Astrocyte (in vitro differentiated cells and primary cell): ENCODE results near the gene B4GALNT3. TPM values are rescaled to one million over a fixed set of nuclear protein-coding genes. Genes with fewer than 3 reads are reported as not detected.

Experiments used
- DNase-seq: peaks from one replicate; pipeline ENCODE4 v3.0.0-alpha.2; 2010; ENCODE audit warnings: low read depth
- FAIRE-seq: peaks from 2 replicates; lab custom pipeline; 2011; peaks lifted over from hg19 to GRCh38; lab: Jason Lieb, UNC
- H2AFZ ChIP-seq: 2 replicates; pipeline ENCODE4 v1.6.0; 2012; ENCODE audit warnings: low read depth, low read length, inconsistent platforms
- H3K27ac ChIP-seq: 2 replicates; pipeline ENCODE4 v1.5.1; 2011; ENCODE audit warnings: low read depth, low read length, inconsistent platforms
- H3K27me3 ChIP-seq: 2 replicates; pipeline ENCODE4 v1.6.0; 2011; ENCODE audit warnings: low read length, inconsistent platforms; ENCODE audit not compliant: insufficient read depth
- H3K36me3 ChIP-seq: 2 replicates; pipeline ENCODE4 v1.5.1; 2011; ENCODE audit warnings: low read length, inconsistent platforms; ENCODE audit not compliant: insufficient read depth
- H3K4me1 ChIP-seq: 2 replicates; pipeline ENCODE4 v1.5.1; 2011; ENCODE audit warnings: low read length, inconsistent platforms; ENCODE audit not compliant: insufficient read depth
- H3K4me2 ChIP-seq: 2 replicates; pipeline ENCODE4 v1.6.0; 2012; ENCODE audit warnings: low read length, inconsistent platforms
- H3K4me3 ChIP-seq: 2 replicates; pipeline ENCODE4 v1.5.1; 2011; ENCODE audit warnings: low read depth, mild to moderate bottlenecking, low read length, inconsistent platforms; ENCODE audit not compliant: insufficient read depth
- H3K79me2 ChIP-seq: 2 replicates; pipeline ENCODE4 v1.6.0; 2012; ENCODE audit warnings: mild to moderate bottlenecking, low read length, inconsistent platforms; ENCODE audit not compliant: insufficient read depth
- H3K9ac ChIP-seq: 2 replicates; pipeline ENCODE4 v1.6.0; 2012; ENCODE audit warnings: mild to moderate bottlenecking, low read length, inconsistent platforms
- H3K9me3 ChIP-seq: 2 replicates; pipeline ENCODE4 v1.5.1; 2012; ENCODE audit warnings: low read depth, mild to moderate bottlenecking, low read length, inconsistent platforms; ENCODE audit not compliant: insufficient read depth
- H4K20me1 ChIP-seq: 2 replicates; pipeline ENCODE4 v1.6.0; 2012; ENCODE audit warnings: low read length, inconsistent platforms; ENCODE audit not compliant: insufficient read depth
- H3K27ac Mint-ChIP-seq: one replicate; pipeline ENCODE4 v1.8.0; 2021; ENCODE audit warnings: mild to moderate bottlenecking, mixed read lengths; ENCODE audit not compliant: unreplicated experiment
- H3K27me3 Mint-ChIP-seq: one replicate; pipeline ENCODE4 v1.8.0; 2021; ENCODE audit warnings: low read depth, mixed read lengths; ENCODE audit not compliant: unreplicated experiment
- H3K36me3 Mint-ChIP-seq: one replicate; pipeline ENCODE4 v1.8.0; 2021; ENCODE audit warnings: low read depth, mixed read lengths; ENCODE audit not compliant: unreplicated experiment
- H3K4me1 Mint-ChIP-seq: one replicate; pipeline ENCODE4 v1.8.0; 2021; ENCODE audit warnings: low read depth, mixed read lengths; ENCODE audit not compliant: unreplicated experiment
- H3K4me3 Mint-ChIP-seq: one replicate; pipeline ENCODE4 v1.8.0; 2021; ENCODE audit warnings: mild to moderate bottlenecking, moderate library complexity, mixed read lengths; ENCODE audit not compliant: unreplicated experiment
- H3K9me3 Mint-ChIP-seq: one replicate; pipeline ENCODE4 v1.8.0; 2021; ENCODE audit warnings: mild to moderate bottlenecking, mixed read lengths; ENCODE audit not compliant: unreplicated experiment
- CTCF ChIP-seq: IDR thresholded peaks from 2 replicates; pipeline ENCODE4 v1.5.1; 2011; ENCODE audit warnings: low read depth, mild to moderate bottlenecking, inconsistent platforms, low read length, moderate library complexity; ENCODE audit not compliant: insufficient read depth
- EZH2 ChIP-seq: IDR thresholded peaks from 2 replicates; pipeline ENCODE4 v1.6.1; 2012; ENCODE audit warnings: mild to moderate bottlenecking, low read length, inconsistent platforms; ENCODE audit not compliant: insufficient read depth
- total RNA-seq: library from RNA; stranded (reverse); gene quantifications from 2 replicates; pipeline ENCODE4 v1.2.1, GENCODE V29; 2021

Gene B4GALNT3
- total RNA-seq, 1 donor from 2014 or later = 3.6 TPM

DNA sequence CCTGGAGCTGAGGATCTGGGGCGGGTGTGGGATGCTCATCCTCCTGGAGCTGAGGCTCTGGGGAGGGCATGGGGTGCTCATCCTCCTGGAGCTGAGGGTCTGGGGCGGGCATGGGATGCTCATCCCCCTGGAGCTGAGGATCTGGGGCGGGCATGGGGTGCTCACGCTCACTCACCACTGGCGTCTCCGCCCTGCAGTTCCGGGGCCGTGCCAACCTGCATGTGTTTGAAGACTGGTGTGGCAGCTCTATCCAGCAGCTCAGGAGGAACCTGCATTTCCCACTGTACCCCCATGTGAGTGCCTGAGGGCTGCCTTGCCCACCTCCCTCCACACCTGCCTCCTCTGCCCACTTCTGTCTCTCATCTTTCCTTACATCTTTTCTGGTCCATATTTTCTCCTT, 84.4 kb downstream of the B4GALNT3 start:
- no peak for FAIRE-seq
- no peaks in the 10 kb centered on the region for H3K79me2 ChIP-seq
- H3K27me3 Mint-ChIP-seq = peaks cover 32% of the 10 kb centered on the region
- peaks cover 22% of the 10 kb centered on the region for H3K27me3 ChIP-seq
- peak overlapping the region; percentile 1 for H3K4me3 Mint-ChIP-seq
- DNase-seq = no peak
- H3K27ac ChIP-seq = no peak overlapping the region
- no peak overlapping the region for H3K4me2 ChIP-seq
- no peak overlapping the region for H2AFZ ChIP-seq
- peaks cover 4% of the 10 kb centered on the region for H3K36me3 Mint-ChIP-seq
- H3K9ac ChIP-seq = no peak overlapping the region
- no peak for TF ChIP-seq EZH2
- no peak for TF ChIP-seq CTCF
- no peaks in the 10 kb centered on the region for H4K20me1 ChIP-seq
- H3K4me1 Mint-ChIP-seq = peaks cover 8% of the 10 kb centered on the region
- H3K27ac Mint-ChIP-seq = no peak overlapping the region
- H3K4me3 ChIP-seq = no peak overlapping the region
- H3K9me3 ChIP-seq = no peaks in the 10 kb centered on the region
- H3K9me3 Mint-ChIP-seq = no peaks in the 10 kb centered on the region
- H3K4me1 ChIP-seq = peaks cover 1% of the 10 kb centered on the region
- no peaks in the 10 kb centered on the region for H3K36me3 ChIP-seq

GRCh38 chr12:544941-545635, 85.3 kb downstream of the B4GALNT3 start:
- no peak for FAIRE-seq
- Histone ChIP-seq H3K27ac (no peak overlapping the region), H3K27me3 (peaks cover 22% of the 10 kb centered on the region), H4K20me1 (no peaks in the 10 kb centered on the region), H3K36me3 (no peaks in the 10 kb centered on the region), H3K79me2 (no peaks in the 10 kb centered on the region), H3K9me3 (no peaks in the 10 kb centered on the region), H3K4me2 (no peak overlapping the region), H3K9ac (no peak overlapping the region), H3K4me1 (no peaks in the 10 kb centered on the region), H3K4me3 (no peak overlapping the region), H2AFZ (no peak overlapping the region)
- Mint-ChIP-seq H3K4me3 (no peak overlapping the region), H3K36me3 (no peaks in the 10 kb centered on the region), H3K27me3 (peaks cover 32% of the 10 kb centered on the region), H3K9me3 (no peaks in the 10 kb centered on the region), H3K4me1 (peaks cover 6% of the 10 kb centered on the region), H3K27ac (no peak overlapping the region)
- no peak for DNase-seq
- TF ChIP-seq CTCF (no peak), EZH2 (no peak)

GRCh38 chr12:545835-546234, 86.1 kb downstream of the B4GALNT3 start:
- Histone ChIP-seq H3K9ac (no peak overlapping the region), H3K4me3 (no peak overlapping the region), H2AFZ (no peak overlapping the region), H3K27ac (no peak overlapping the region), H3K4me2 (no peak overlapping the region), H3K9me3 (no peaks in the 10 kb centered on the region), H3K27me3 (peaks cover 26% of the 10 kb centered on the region), H3K36me3 (no peaks in the 10 kb centered on the region), H3K79me2 (no peaks in the 10 kb centered on the region), H3K4me1 (no peaks in the 10 kb centered on the region), H4K20me1 (no peaks in the 10 kb centered on the region)
- H3K4me1 Mint-ChIP-seq = peaks cover 6% of the 10 kb centered on the region
- no peaks in the 10 kb centered on the region for H3K36me3 Mint-ChIP-seq
- FAIRE-seq = no peak
- peaks cover 29% of the 10 kb centered on the region for H3K27me3 Mint-ChIP-seq
- no peak overlapping the region for H3K4me3 Mint-ChIP-seq
- DNase-seq = no peak
- H3K9me3 Mint-ChIP-seq = no peaks in the 10 kb centered on the region
- no peak overlapping the region for H3K27ac Mint-ChIP-seq
- TF ChIP-seq CTCF = no peak
- no peak for TF ChIP-seq EZH2
